ENCODE data around the gene RBM47.

RBM47 gene

GRCh38 chr4:40665842-40666241, 36.2 kb upstream of the RBM47 start:
- Histone ChIP-seq H3K36me3 (no peaks in the 10 kb centered on the region), H3K4me3 (ENCODE audit: low read depth in 1 of 2, low read length in 1 of 2) (no peak overlapping the region), H3K27ac (no peak overlapping the region), H3K4me1 (ENCODE audit: control insufficient read depth in 1 of 2, insufficient read depth in 1 of 2, low read depth in 1 of 2, low read length in 1 of 2) (peaks cover 0 to 2% of the 10 kb centered on the region in 2 experiments), H3K9me3 (no peaks in the 10 kb centered on the region), H3K27me3 (no peaks in the 10 kb centered on the region)
- TF ChIP-seq CTCF (IDR thresholded peaks at IDR 0.05): no peak

- no peak for TF ChIP-seq CTCF (IDR thresholded peaks at IDR 0.05)
- H3K27me3 ChIP-seq: no peaks in the 10 kb centered on the region
Observed at GRCh38 chr4:40662962-40663604, 33.4 kb upstream of the RBM47 start.

GRCh38 chr4:40661803-40662202, 32.1 kb upstream of the RBM47 start:
- no peaks in the 10 kb centered on the region for H3K36me3 ChIP-seq
- no peaks in the 10 kb centered on the region for H3K4me1 ChIP-seq (ENCODE audit: control insufficient read depth in 1 of 2, insufficient read depth in 1 of 2, low read depth in 1 of 2, low read length in 1 of 2)
- H3K9me3 ChIP-seq: no peaks in the 10 kb centered on the region
- H3K4me3 ChIP-seq (ENCODE audit: low read depth in 1 of 2, low read length in 1 of 2): no peak overlapping the region
- no peak for TF ChIP-seq CTCF (IDR thresholded peaks at IDR 0.05)
- H3K27me3 ChIP-seq: no peaks in the 10 kb centered on the region
- H3K27ac ChIP-seq: no peak overlapping the region

More at GRCh38 chr4:40662962-40663604, 33.4 kb upstream of the RBM47 start:
- no peaks in the 10 kb centered on the region for H3K36me3 ChIP-seq
- no peak overlapping the region for H3K4me3 ChIP-seq (ENCODE audit: low read depth in 1 of 2, low read length in 1 of 2)
- H3K4me1 ChIP-seq (ENCODE audit: control insufficient read depth in 1 of 2, insufficient read depth in 1 of 2, low read depth in 1 of 2, low read length in 1 of 2): peaks cover 0 to 2% of the 10 kb centered on the region in 2 experiments
- H3K27ac ChIP-seq: no peak overlapping the region
- H3K9me3 ChIP-seq: no peaks in the 10 kb centered on the region

DNA sequence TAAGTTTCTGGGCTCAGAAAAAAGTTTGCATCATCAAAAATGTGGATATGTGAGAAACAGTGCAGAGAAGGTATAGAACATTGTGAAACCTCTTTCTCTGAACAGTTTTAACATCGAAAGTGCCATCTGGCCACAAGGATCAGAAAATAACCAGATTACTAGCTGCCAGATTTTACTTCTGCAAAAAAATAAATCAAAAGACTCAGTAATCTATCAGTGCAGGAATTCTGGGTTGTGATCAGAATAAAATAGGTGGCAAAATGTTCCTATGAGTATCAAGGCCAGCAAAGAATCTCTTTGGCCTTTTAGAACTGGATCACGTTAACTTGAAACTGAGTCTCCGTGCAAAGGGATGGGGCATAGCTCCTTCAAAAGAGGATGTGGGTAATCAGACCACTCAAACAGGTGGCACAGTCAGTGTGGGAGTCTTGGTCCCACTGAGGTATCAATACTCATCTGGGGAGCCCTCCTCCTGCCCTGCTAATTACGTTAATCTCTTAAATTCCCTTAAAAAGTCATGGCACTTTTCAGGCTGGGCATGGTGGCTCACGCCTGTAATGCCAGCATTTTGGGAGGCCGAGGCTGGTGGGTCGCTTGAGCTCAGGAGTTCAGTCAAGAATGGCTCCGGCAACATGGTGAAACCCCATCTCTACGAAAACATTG, 26.7 kb upstream of the RBM47 start:
- Histone ChIP-seq H3K4me3 (ENCODE audit: low read depth in 1 of 2, low read length in 1 of 2) (no peak overlapping the region), H3K27ac (no peak overlapping the region), H3K27me3 (no peaks in the 10 kb centered on the region), H3K4me1 (ENCODE audit: control insufficient read depth in 1 of 2, insufficient read depth in 1 of 2, low read depth in 1 of 2, low read length in 1 of 2) (no peaks in the 10 kb centered on the region), H3K36me3 (no peaks in the 10 kb centered on the region), H3K9me3 (no peaks in the 10 kb centered on the region)
- no peak for TF ChIP-seq CTCF (IDR thresholded peaks at IDR 0.05)

GRCh38 chr4:40651280-40651679, 21.6 kb upstream of the RBM47 start:
- TF ChIP-seq CTCF (IDR thresholded peaks at IDR 0.05): no peak
- no peak overlapping the region for H3K27ac ChIP-seq
- H3K4me1 ChIP-seq (ENCODE audit: control insufficient read depth in 1 of 2, insufficient read depth in 1 of 2, low read depth in 1 of 2, low read length in 1 of 2): no peaks in the 10 kb centered on the region
- H3K36me3 ChIP-seq: no peaks in the 10 kb centered on the region
- H3K9me3 ChIP-seq: no peaks in the 10 kb centered on the region
- no peak overlapping the region for H3K4me3 ChIP-seq (ENCODE audit: low read depth in 1 of 2, low read length in 1 of 2)
- no peaks in the 10 kb centered on the region for H3K27me3 ChIP-seq
